ENCODE data around the gene PALLD. TPM values are rescaled to one million over a fixed set of nuclear protein-coding genes. Genes with fewer than 3 reads are reported as not detected.

The PALLD gene
- total RNA-seq, 4 donors from 2014 or later: 71.8 to 106 (median 83.3) TPM

DNA sequence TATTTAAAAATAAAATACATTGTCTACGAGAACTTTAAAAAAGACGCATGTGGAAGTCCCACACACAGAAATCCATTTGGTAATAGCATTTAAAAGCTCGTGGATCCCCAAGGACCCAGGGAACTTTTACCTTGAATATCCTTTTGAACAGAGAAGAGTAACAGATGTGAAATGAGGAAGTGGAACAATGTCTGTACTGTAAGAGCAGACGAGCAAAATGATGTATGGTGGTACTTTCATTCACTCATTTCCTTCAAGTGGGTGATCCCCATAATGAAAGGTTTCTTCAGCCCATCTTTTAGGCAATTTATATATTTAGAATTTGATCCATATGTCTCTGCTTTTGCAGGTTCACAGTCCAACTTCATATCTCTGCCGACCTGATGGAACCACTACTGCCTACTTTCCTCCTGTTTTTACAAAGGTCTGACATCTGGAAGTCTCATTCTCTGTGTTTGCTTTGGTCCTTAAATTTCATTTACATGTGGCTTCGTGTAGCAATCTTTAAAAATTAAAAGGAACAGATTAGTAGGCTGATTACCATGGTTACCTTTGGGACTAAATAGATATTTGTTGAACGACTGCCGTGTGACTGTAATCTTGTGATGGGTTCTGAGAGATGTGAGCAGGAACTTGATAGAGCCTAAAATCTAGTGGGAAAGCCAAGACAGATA lies 188.4 kb downstream of the PALLD start:
- no peaks in the 10 kb centered on the region for H3K4me1 ChIP-seq
- no peaks in the 10 kb centered on the region for H3K27me3 ChIP-seq
- DNase-seq (ENCODE audit: low spot score in 2 of 2): no peak
- H3K9me3 ChIP-seq: no peaks in the 10 kb centered on the region
- peaks cover 14% of the 10 kb centered on the region for H3K36me3 ChIP-seq
- H3K27ac ChIP-seq: no peak overlapping the region
- TF ChIP-seq EP300 (IDR thresholded peaks at IDR 0.05): no peak
- TF ChIP-seq, protein P1, sequence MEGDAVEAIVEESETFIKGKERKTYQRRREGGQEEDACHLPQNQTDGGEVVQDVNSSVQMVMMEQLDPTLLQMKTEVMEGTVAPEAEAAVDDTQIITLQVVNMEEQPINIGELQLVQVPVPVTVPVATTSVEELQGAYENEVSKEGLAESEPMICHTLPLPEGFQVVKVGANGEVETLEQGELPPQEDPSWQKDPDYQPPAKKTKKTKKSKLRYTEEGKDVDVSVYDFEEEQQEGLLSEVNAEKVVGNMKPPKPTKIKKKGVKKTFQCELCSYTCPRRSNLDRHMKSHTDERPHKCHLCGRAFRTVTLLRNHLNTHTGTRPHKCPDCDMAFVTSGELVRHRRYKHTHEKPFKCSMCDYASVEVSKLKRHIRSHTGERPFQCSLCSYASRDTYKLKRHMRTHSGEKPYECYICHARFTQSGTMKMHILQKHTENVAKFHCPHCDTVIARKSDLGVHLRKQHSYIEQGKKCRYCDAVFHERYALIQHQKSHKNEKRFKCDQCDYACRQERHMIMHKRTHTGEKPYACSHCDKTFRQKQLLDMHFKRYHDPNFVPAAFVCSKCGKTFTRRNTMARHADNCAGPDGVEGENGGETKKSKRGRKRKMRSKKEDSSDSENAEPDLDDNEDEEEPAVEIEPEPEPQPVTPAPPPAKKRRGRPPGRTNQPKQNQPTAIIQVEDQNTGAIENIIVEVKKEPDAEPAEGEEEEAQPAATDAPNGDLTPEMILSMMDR (IDR thresholded peaks at IDR 0.05): no peak
- no peak for TF ChIP-seq POLR2A (IDR thresholded peaks at IDR 0.05)
- TF ChIP-seq POLR2AphosphoS5 (IDR thresholded peaks at IDR 0.05): no peak
- no peak overlapping the region for H3K4me3 ChIP-seq
- WGBS: 78% methylated on average over 8 of the region's 8 CpGs

DNA sequence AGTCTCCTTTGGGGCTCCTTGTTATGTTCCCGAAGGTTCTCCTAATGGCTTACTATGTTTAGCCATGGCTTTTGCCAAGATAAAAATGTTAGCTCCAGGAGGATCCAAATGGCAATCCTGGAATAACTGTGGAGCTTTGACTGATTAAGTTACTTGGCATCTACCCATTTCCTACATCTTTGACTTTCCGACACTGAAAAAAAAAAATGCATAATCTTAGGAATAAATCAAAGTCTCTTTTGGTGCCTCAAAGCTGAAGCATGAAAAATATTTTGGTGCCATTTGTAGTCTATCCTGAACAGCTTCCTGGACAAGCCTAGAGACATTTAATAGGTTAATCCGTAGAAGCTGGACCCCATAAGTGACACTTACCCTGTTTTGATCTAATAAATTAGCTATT lies 191.7 kb downstream of the PALLD start:
- DNase-seq (ENCODE audit: low spot score in 2 of 2): no peak
- Histone ChIP-seq H3K9me3 (no peaks in the 10 kb centered on the region), H3K36me3 (peaks cover 8% of the 10 kb centered on the region), H3K27me3 (no peaks in the 10 kb centered on the region), H3K27ac (no peak overlapping the region), H3K4me1 (no peaks in the 10 kb centered on the region), H3K4me3 (no peak overlapping the region)
- TF ChIP-seq POLR2AphosphoS5 (IDR thresholded peaks at IDR 0.05) (no peak), EP300 (IDR thresholded peaks at IDR 0.05) (no peak), POLR2A (IDR thresholded peaks at IDR 0.05) (no peak)
- TF ChIP-seq, protein P1 (IDR thresholded peaks at IDR 0.05): no peak
- 91% methylated on average over 3 of the region's 3 CpGs for WGBS

DNA sequence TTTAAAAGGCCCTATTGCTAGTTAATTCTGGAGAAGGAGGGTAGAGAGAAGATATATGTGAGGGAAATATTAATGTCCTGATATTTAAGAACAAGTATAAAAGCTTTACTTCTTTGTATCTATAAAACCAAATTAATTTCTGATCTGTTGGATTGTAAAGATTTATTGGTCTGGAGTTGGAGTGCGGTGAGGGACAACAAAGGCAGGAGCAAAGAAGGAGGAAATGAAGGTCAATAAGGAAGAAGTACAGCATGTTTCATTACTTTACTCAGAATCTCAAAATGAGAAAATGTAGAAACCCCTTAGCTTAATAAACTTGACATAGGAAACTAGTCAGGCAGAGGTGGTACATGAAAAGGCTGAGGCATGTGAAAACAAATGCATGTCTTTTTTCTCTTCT lies 192.9 kb downstream of the PALLD start:
- Histone ChIP-seq H3K4me1 (peaks cover 6% of the 10 kb centered on the region), H3K9me3 (no peaks in the 10 kb centered on the region), H3K36me3 (peaks cover under 1% of the 10 kb centered on the region), H3K4me3 (no peak overlapping the region), H3K27me3 (no peaks in the 10 kb centered on the region), H3K27ac (no peak overlapping the region)
- 93% methylated on average over 1 of the region's 1 CpG for WGBS
- TF ChIP-seq POLR2A (IDR thresholded peaks at IDR 0.05): no peak
- TF ChIP-seq EP300 (IDR thresholded peaks at IDR 0.05): no peak
- no peak for TF ChIP-seq POLR2AphosphoS5 (IDR thresholded peaks at IDR 0.05)
- TF ChIP-seq, protein P1 (IDR thresholded peaks at IDR 0.05): no peak
- DNase-seq (ENCODE audit: low spot score in 2 of 2): no peak

DNA sequence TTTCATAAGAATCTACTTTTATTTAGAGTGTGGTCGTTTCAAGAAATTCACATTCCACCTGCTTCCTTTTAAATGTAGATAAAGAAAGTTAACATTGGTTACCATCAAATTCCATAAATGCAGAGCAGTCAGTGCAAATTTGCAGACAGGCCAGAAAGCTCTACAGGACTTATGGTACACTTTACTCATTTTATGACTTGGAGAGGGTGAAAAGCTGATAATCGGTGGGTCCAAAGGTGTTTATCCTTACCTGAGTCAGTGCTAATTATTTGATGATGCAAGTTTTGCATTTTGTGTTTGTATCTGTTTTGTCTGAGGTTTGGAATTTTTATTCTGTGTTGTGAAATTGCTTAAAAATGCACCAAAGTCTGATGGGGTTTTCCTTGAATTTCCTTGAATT lies 193.3 kb downstream of the PALLD start:
- H3K27ac ChIP-seq: no peak overlapping the region
- peaks cover 6% of the 10 kb centered on the region for H3K4me1 ChIP-seq
- H3K4me3 ChIP-seq: no peak overlapping the region
- 55% methylated on average over 2 of the region's 2 CpGs for WGBS
- H3K36me3 ChIP-seq: no peaks in the 10 kb centered on the region
- H3K9me3 ChIP-seq: no peaks in the 10 kb centered on the region
- DNase-seq (ENCODE audit: low spot score in 2 of 2): no peak
- TF ChIP-seq, protein P1 (IDR thresholded peaks at IDR 0.05): no peak
- TF ChIP-seq POLR2AphosphoS5 (IDR thresholded peaks at IDR 0.05) (no peak), EP300 (IDR thresholded peaks at IDR 0.05) (no peak), POLR2A (IDR thresholded peaks at IDR 0.05) (no peak)
- no peaks in the 10 kb centered on the region for H3K27me3 ChIP-seq

DNA sequence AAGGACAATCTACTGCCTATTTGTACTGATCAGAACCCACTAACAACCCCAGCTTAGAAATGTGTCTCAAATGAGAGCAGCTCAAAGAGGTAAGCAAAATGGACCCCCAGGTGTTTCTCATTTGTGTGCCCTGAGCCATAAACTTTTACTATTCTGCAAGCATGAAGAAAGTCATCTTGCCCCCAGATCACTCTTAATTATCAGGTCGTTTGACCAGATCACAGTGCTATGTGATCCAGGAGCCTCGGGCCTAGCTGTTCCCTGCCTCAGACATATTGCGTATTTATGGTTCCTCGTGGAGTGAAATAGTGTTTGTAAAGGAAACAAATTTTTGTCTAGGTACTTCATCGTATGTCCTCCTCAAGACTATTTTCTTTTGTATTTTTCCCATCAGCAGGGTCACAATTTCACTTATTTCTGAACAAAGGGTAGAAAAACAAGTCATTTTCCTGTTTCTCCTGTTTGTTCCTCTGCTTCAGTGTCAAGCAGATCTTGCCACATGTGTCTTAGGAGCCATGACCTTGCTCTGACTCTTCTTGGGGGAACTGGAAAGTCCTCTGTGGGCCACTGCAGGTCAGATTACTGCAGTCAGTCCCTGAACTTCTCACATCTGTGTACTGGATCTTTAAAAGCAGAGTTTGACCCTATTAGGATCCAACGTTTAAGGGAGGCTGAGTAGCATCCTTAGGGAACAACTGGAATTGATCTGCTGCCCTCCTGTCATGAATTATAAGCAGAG lies 194.9 kb downstream of the PALLD start:
- H3K27ac ChIP-seq: no peak overlapping the region
- WGBS: 69% methylated on average over 6 of the region's 6 CpGs
- TF ChIP-seq, protein P1 (IDR thresholded peaks at IDR 0.05): no peak
- TF ChIP-seq EP300 (IDR thresholded peaks at IDR 0.05) (no peak), POLR2A (IDR thresholded peaks at IDR 0.05) (no peak), POLR2AphosphoS5 (IDR thresholded peaks at IDR 0.05) (no peak)
- no peak overlapping the region for H3K4me3 ChIP-seq
- H3K4me1 ChIP-seq: peaks cover 6% of the 10 kb centered on the region
- H3K27me3 ChIP-seq: no peaks in the 10 kb centered on the region
- H3K36me3 ChIP-seq: no peaks in the 10 kb centered on the region
- H3K9me3 ChIP-seq: no peaks in the 10 kb centered on the region
- DNase-seq (ENCODE audit: low spot score in 2 of 2): no peak

Measured in suprapubic skin (tissue), 4 donors.